Neural cell (in vitro differentiated cells): Measurements from ENCODE around the gene PDF. TPM values are rescaled to one million over a fixed set of nuclear protein-coding genes. Genes with fewer than 3 reads are reported as not detected.

Experiments used
- H2AFZ ChIP-seq: fragments of 200-600, 300-800 bp; sonication (generic), shearing (Covaris generic); 2 replicates; pipeline ENCODE4 v1.6.0; 2014; ENCODE audit warnings: low read depth, mild to moderate bottlenecking, antibody characterized with exemption, low read length, moderate library complexity
- H3F3A ChIP-seq: fragments of 200-600 bp; shearing (Covaris generic); 2 replicates; pipeline ENCODE4 v1.6.1; 2016; ENCODE audit warnings: mild to moderate bottlenecking, moderate library complexity, mixed read lengths, antibody characterized with exemption, low read length; ENCODE audit not compliant: insufficient read depth, poor library complexity, severe bottlenecking
- H3K27ac ChIP-seq: fragments of 200-600, 300-800 bp; sonication (generic), shearing (Covaris generic); 2 replicates; pipeline ENCODE4 v1.5.1; 2014; ENCODE audit warnings: mild to moderate bottlenecking, low read length, moderate library complexity
- H3K27me3 ChIP-seq: fragments of 300-800, 200-600 bp; sonication (generic), shearing (Covaris generic); 2 replicates; pipeline ENCODE4 v1.6.0; 2014; ENCODE audit warnings: mild to moderate bottlenecking, low read depth, low read length, moderate library complexity; ENCODE audit not compliant: insufficient read depth
- H3K36me3 ChIP-seq: fragments of 300-800, 200-600 bp; sonication (generic), shearing (Covaris generic); 2 replicates; pipeline ENCODE4 v1.5.1; 2014; ENCODE audit warnings: mild to moderate bottlenecking, antibody characterized with exemption, low read length, moderate library complexity; ENCODE audit not compliant: insufficient read depth
- H3K4me2 ChIP-seq: fragments of 300-800, 200-600 bp; sonication (generic), shearing (Covaris generic); 2 replicates; pipeline ENCODE4 v1.6.0; 2014; ENCODE audit warnings: mild to moderate bottlenecking, low read length
- H3K4me3 ChIP-seq: fragments of 300-800, 200-600 bp; sonication (generic), shearing (Covaris generic); 2 replicates; pipeline ENCODE4 v1.5.1; 2014; ENCODE audit warnings: mild to moderate bottlenecking, low read length, moderate library complexity
- H3K79me2 ChIP-seq: fragments of 200-600 bp; shearing (Covaris generic); replicated peaks from 2 replicates; pipeline ENCODE4 v1.6.0; 2014; ENCODE audit warnings: mild to moderate bottlenecking, low read length, moderate library complexity; ENCODE audit not compliant: insufficient read depth
- H3K9ac ChIP-seq: fragments of 300-800, 200-600 bp; sonication (generic), shearing (Covaris generic); 2 replicates; pipeline ENCODE4 v1.6.1; 2016; ENCODE audit warnings: mild to moderate bottlenecking, low read length, mixed read lengths
- H3K9me2 ChIP-seq: fragments of 200-600 bp; shearing (Covaris generic); 2 replicates; pipeline ENCODE4 v1.6.1; 2016; ENCODE audit warnings: mild to moderate bottlenecking, low read length, mixed read lengths; ENCODE audit not compliant: insufficient read depth
- H3K9me3 ChIP-seq: fragments of 200-600, 300-800 bp; sonication (generic), shearing (Covaris generic); 2 replicates; pipeline ENCODE4 v1.6.1; 2016; ENCODE audit warnings: mild to moderate bottlenecking, mixed run types, low read length, moderate library complexity, mixed read lengths
- H4K20me1 ChIP-seq: fragments of 200-600 bp; shearing (Covaris generic); 2 replicates; pipeline ENCODE4 v1.6.1; 2016; ENCODE audit warnings: mild to moderate bottlenecking, mixed run types; ENCODE audit not compliant: insufficient read depth
- CTCF ChIP-seq: fragments of 450-650 bp; IDR thresholded peaks from 2 replicates; pipeline ENCODE4 v1.5.1; 2014; ENCODE audit warnings: antibody characterized with exemption, mild to moderate bottlenecking, moderate library complexity; ENCODE audit not compliant: poor library complexity, severe bottlenecking
- EP300 ChIP-seq: fragments of 450-650 bp; conservative IDR thresholded peaks from 2 replicates; pipeline ENCODE4 v1.6.1; 2014; ENCODE audit warnings: antibody characterized with exemption, mild to moderate bottlenecking, moderate library complexity; ENCODE audit not compliant: poor library complexity, severe bottlenecking
- EZH2 ChIP-seq: fragments of 200-600, 300-800 bp; shearing (Covaris generic), sonication (generic); IDR thresholded peaks from 2 replicates; pipeline ENCODE4 v1.6.1; 2014; ENCODE audit warnings: antibody characterized with exemption, low read length, borderline replicate concordance, mild to moderate bottlenecking; ENCODE audit not compliant: insufficient read depth, poor library complexity, severe bottlenecking
- MXI1 ChIP-seq: fragments of 450-650 bp; conservative IDR thresholded peaks from 2 replicates; pipeline ENCODE4 v1.6.1; 2014; ENCODE audit warnings: antibody characterized with exemption, mild to moderate bottlenecking; ENCODE audit not compliant: poor library complexity, severe bottlenecking
- POLR2AphosphoS5 ChIP-seq: IDR thresholded peaks from 2 replicates; pipeline ENCODE4 v1.6.1; 2012
- RAD21 ChIP-seq: fragments of 450-650 bp; conservative IDR thresholded peaks from 2 replicates; pipeline ENCODE4 v1.6.1; 2014; ENCODE audit warnings: antibody characterized with exemption, mild to moderate bottlenecking, moderate library complexity
- SMC3 ChIP-seq: fragments of 450-650 bp; conservative IDR thresholded peaks from 2 replicates; pipeline ENCODE4 v1.6.1; 2014; ENCODE audit warnings: antibody characterized with exemption, mild to moderate bottlenecking, moderate library complexity; ENCODE audit not compliant: poor library complexity
- TAF1 ChIP-seq: IDR thresholded peaks from 2 replicates; pipeline ENCODE4 v1.6.1; 2012; ENCODE audit warnings: low read depth
- polyA plus RNA-seq: library from polyadenylated mRNA; depleted of rRNA; stranded (reverse); fragments of >200 nt; gene quantifications from 2 replicates; pipeline ENCODE4 v1.2.3, GENCODE V29; 2014
- TF ChIP-seq, protein P1 (sequence below): IDR thresholded peaks from 2 replicates; pipeline ENCODE4 v1.6.1; 2012; ENCODE audit warnings: borderline replicate concordance

The PDF gene
- polyA plus RNA-seq, 1 donor from 2014 or later: 5.1 TPM

DNA sequence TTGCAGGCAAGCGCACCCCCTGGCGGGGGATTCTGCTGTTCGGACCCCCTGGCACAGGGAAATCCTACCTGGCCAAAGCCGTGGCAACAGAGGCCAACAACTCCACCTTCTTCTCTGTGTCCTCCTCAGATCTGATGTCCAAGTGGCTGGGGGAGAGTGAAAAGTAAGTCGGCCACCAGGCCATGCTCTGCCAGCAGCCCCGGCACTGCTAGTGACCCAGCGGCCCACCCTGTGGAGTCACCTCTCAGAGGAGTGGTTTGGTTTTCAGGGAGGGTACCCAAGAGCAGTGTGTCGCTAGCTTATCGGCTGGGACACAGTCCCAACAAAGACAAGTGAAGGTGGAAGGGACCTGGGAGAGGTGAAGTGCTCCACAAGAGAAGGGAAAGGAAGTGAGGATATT lies 11.0 kb downstream of the PDF start:
- Histone ChIP-seq H3K9ac (no peak overlapping the region), H3K27ac (no peak overlapping the region), H4K20me1 (no peaks in the 10 kb centered on the region), H3K79me2 (peaks cover 1% of the 10 kb centered on the region), H2AFZ (no peak overlapping the region), H3K4me3 (no peak overlapping the region), H3F3A (no peaks in the 10 kb centered on the region), H3K9me3 (no peaks in the 10 kb centered on the region), H3K4me2 (no peak overlapping the region), H3K9me2 (no peaks in the 10 kb centered on the region), H3K36me3 (peaks cover 7% of the 10 kb centered on the region), H3K27me3 (no peaks in the 10 kb centered on the region)
- TF ChIP-seq CTCF (no peak), MXI1 (no peak), RAD21 (no peak), SMC3 (no peak), TAF1 (no peak), EP300 (no peak), POLR2AphosphoS5 (no peak), EZH2 (no peak)
- TF ChIP-seq, protein P1, sequence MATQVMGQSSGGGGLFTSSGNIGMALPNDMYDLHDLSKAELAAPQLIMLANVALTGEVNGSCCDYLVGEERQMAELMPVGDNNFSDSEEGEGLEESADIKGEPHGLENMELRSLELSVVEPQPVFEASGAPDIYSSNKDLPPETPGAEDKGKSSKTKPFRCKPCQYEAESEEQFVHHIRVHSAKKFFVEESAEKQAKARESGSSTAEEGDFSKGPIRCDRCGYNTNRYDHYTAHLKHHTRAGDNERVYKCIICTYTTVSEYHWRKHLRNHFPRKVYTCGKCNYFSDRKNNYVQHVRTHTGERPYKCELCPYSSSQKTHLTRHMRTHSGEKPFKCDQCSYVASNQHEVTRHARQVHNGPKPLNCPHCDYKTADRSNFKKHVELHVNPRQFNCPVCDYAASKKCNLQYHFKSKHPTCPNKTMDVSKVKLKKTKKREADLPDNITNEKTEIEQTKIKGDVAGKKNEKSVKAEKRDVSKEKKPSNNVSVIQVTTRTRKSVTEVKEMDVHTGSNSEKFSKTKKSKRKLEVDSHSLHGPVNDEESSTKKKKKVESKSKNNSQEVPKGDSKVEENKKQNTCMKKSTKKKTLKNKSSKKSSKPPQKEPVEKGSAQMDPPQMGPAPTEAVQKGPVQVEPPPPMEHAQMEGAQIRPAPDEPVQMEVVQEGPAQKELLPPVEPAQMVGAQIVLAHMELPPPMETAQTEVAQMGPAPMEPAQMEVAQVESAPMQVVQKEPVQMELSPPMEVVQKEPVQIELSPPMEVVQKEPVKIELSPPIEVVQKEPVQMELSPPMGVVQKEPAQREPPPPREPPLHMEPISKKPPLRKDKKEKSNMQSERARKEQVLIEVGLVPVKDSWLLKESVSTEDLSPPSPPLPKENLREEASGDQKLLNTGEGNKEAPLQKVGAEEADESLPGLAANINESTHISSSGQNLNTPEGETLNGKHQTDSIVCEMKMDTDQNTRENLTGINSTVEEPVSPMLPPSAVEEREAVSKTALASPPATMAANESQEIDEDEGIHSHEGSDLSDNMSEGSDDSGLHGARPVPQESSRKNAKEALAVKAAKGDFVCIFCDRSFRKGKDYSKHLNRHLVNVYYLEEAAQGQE: no peak

DNA sequence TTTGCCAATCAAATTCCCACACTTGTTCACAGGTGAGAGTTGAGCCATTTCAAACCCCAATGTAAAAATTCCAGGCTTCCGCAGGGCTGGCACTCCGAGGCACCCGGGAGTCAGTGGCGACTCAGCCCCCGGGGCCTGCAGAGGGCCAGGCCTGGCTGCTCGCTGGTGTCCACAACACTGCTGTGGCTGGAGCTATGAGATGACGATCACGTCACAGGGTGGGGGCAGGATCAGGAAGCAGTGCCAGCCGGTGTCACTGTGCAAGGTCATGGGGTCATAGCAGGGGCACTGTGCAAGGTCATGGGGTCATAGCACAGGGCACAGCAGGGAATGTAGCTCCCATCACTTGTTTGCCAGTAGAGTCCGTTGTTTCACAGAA lies 11.5 kb downstream of the PDF start:
- no peaks in the 10 kb centered on the region for H3F3A ChIP-seq
- no peaks in the 10 kb centered on the region for H3K9me2 ChIP-seq
- no peaks in the 10 kb centered on the region for H3K27me3 ChIP-seq
- no peak overlapping the region for H3K4me3 ChIP-seq
- H3K4me2 ChIP-seq: no peak overlapping the region
- no peaks in the 10 kb centered on the region for H3K9me3 ChIP-seq
- H2AFZ ChIP-seq: no peak overlapping the region
- peaks cover 7% of the 10 kb centered on the region for H3K36me3 ChIP-seq
- H3K9ac ChIP-seq: no peak overlapping the region
- H3K27ac ChIP-seq: no peak overlapping the region
- no peaks in the 10 kb centered on the region for H4K20me1 ChIP-seq
- H3K79me2 ChIP-seq: no peaks in the 10 kb centered on the region
- TF ChIP-seq EZH2 (no peak), MXI1 (no peak), EP300 (no peak), TAF1 (no peak), RAD21 (no peak), CTCF (no peak), POLR2AphosphoS5 (no peak), SMC3 (no peak)
- TF ChIP-seq, protein P1: no peak
